Left ventricle myocardium inferior (tissue), 1 donor: ENCODE data around the gene PRR22. TPM values are rescaled to one million over a fixed set of nuclear protein-coding genes. Genes with fewer than 3 reads are reported as not detected.

Experiments
- DNase-seq: peaks from one replicate; pipeline ENCODE4 v3.0.0-alpha.2; 2020
- H3K27ac ChIP-seq: fragments of 200-600 bp; replicated peaks from 2 replicates; pipeline ENCODE4 v1.8.0; 2021
- H3K27me3 ChIP-seq: fragments of 200-600 bp; 2 replicates; pipeline ENCODE4 v1.8.0; 2021; ENCODE audit warnings: low read depth
- H3K36me3 ChIP-seq: fragments of 200-600 bp; 2 replicates; pipeline ENCODE4 v1.8.0; 2021
- H3K4me1 ChIP-seq: fragments of 200-600 bp; 2 replicates; pipeline ENCODE4 v1.8.0; 2021
- H3K4me3 ChIP-seq: fragments of 200-600 bp; 2 replicates; pipeline ENCODE4 v1.8.0; 2021; ENCODE audit warnings: mild to moderate bottlenecking, moderate library complexity
- H3K9me3 ChIP-seq: fragments of 200-600 bp; replicated peaks from 2 replicates; pipeline ENCODE4 v1.8.0; 2021
- intact Hi-C: fragments of 100-400 bp; cut with micrococcal nuclease; formaldehyde crosslinking; loops from one replicate; pipeline ENCODE4 v1.11.0; 2022
- total RNA-seq: library from RNA; stranded (reverse); fragmentation: NEBNext Ultra II Directional; extraction: Animal tissue kit (Norgen Biotek cat#: 25700); gene quantifications from one replicate; pipeline ENCODE4 v1.2.1, GENCODE V29; 2021
- TF ChIP-seq, protein P1 (sequence below): fragments of 200-600 bp; IDR thresholded peaks from 2 replicates; pipeline ENCODE4 v1.8.0; 2021; ENCODE audit warnings: antibody characterized with exemption, mild to moderate bottlenecking, borderline replicate concordance
- donor health status: DM: no; HTN: yes; CAD: no; lungs with severe emphysema.

Gene PRR22
- total RNA-seq, 1 donor from 2014 or later: 1.1 TPM

DNA sequence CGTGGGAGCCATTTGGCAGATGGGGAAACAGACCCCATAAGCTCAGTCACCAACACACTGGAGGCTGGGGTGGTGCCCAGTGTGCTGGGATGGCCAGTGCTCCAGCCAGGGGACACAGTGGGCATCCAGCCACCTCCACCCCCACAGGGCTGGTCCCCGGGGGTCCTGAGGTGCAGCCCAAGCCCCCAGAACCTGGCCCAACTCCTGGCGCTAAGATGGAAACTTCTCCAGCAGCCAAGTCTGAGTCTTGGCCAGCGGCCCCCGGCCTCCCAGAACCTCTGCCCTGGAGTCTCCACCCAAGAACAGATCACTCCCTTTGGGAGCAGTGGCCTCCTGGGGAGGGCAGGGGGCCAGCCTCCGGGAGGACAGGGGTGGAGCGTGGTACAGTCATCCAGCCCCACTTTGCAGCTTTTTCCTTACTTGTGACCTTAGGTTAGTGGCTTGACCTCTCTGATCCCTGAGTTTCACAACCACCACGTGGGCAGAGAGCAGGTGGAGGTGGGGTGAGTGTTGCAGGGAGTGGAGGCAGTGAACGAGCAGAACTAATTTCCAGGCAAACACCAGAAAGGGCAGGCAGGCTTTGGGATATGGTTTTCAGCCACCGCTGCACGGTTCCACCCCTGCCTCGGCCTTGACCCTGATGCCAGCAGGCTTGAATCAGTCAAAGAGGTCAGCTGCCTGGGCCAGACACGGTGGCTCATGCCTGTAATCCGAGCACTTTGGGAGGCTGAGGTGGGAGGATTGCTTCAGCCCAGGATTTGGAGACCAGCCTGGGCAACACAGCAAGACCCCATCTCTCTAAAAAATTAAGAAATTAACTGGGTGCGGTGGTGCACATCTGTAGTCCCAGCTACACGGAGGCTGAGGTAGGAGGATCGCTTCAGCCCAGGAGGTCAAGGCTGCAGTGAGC lies 16.1 kb upstream of the PRR22 start:
- no peak for DNase-seq
- TF ChIP-seq, protein P1, sequence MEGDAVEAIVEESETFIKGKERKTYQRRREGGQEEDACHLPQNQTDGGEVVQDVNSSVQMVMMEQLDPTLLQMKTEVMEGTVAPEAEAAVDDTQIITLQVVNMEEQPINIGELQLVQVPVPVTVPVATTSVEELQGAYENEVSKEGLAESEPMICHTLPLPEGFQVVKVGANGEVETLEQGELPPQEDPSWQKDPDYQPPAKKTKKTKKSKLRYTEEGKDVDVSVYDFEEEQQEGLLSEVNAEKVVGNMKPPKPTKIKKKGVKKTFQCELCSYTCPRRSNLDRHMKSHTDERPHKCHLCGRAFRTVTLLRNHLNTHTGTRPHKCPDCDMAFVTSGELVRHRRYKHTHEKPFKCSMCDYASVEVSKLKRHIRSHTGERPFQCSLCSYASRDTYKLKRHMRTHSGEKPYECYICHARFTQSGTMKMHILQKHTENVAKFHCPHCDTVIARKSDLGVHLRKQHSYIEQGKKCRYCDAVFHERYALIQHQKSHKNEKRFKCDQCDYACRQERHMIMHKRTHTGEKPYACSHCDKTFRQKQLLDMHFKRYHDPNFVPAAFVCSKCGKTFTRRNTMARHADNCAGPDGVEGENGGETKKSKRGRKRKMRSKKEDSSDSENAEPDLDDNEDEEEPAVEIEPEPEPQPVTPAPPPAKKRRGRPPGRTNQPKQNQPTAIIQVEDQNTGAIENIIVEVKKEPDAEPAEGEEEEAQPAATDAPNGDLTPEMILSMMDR: no peak
- no peak overlapping the region for H3K4me3 ChIP-seq
- no peaks in the 10 kb centered on the region for H3K9me3 ChIP-seq
- no peak overlapping the region for H3K27ac ChIP-seq
- H3K36me3 ChIP-seq: no peaks in the 10 kb centered on the region
- peaks cover 74% of the 10 kb centered on the region for H3K27me3 ChIP-seq
- intact Hi-C loops: no loop called here
- peaks cover 35% of the 10 kb centered on the region for H3K4me1 ChIP-seq

DNA sequence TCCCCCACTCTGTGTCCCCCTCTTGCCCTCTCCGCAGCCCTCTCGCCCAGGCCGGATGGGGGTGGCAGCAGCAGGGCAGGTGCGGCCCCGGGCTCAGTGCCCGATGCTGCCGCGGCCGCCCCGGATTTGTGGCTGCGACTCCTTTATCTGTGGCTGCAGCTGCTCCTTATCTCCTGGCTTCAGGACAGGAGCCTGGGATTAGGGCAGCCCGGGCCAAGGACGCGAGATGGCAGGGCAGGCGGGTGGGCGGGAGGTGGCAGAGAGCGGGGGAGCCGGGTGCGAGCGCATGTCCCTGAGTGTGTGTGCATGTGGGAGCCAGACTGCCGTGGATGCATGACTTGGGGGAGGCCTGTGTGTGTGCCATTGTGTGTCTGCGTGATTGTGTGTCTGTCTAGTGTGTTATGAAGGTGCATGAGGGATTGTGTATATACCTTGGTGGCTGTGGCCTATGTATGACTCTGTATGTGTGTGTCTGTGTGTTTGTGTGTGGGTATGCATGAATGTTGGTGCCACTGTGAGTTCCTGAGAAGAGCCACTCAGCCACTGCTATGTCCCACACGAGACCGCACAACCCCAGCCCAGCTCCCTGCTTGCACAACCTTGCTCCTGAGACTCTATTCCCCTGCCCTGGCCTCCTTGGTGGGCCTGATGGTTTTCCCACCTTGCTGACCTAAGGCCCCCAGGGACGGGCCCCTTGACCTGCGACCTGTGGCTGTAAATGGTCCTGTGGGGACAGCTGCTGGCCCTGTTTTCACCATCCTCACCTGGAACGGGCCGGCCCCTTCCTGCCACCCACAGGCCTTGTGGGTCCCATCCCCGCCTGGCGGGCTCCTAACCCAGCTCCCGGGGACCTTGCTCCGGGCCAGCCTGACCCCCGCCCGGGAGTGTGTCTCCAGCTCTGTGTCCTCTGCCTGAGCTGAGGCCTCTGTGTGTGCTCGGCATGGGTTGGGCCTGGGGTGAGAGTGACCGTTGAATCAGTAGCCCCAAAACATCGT lies 15.0 kb upstream of the PRR22 start:
- TF ChIP-seq, protein P1: no peak
- H3K9me3 ChIP-seq: no peaks in the 10 kb centered on the region
- intact Hi-C loops: no loop called here
- peak; percentile 45 for DNase-seq
- H3K27ac ChIP-seq: peak overlapping the region; percentile 52
- no peak overlapping the region for H3K4me3 ChIP-seq
- peaks cover 68% of the 10 kb centered on the region for H3K27me3 ChIP-seq
- H3K4me1 ChIP-seq: peaks cover 32% of the 10 kb centered on the region
- H3K36me3 ChIP-seq: no peaks in the 10 kb centered on the region

DNA sequence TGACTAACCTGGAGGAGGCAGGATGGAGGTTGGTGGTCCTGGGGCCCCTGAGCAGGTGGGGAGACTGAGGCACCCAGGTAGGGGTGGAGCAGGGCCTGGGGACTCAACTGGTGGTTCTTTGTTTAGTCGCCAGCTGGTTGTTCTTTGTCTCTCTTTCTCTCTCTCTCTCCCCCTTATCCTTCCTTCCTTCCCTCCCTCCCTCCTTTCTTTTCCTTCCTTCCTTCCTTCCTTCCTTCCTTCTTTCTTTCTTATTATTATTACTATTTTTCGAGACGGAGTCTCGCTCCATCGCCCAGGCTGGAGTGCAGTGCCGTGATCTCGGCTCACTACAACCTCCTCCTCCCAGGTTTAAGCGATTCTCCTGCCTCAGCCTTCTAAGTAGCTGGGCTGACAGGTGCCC lies 13.7 kb upstream of the PRR22 start:
- TF ChIP-seq, protein P1: no peak
- H3K4me1 ChIP-seq: peaks cover 22% of the 10 kb centered on the region
- intact Hi-C loops: no loop called here
- DNase-seq: no peak
- no peaks in the 10 kb centered on the region for H3K36me3 ChIP-seq
- H3K27ac ChIP-seq: no peak overlapping the region
- peaks cover 55% of the 10 kb centered on the region for H3K27me3 ChIP-seq
- H3K4me3 ChIP-seq: no peak overlapping the region
- no peaks in the 10 kb centered on the region for H3K9me3 ChIP-seq

DNA sequence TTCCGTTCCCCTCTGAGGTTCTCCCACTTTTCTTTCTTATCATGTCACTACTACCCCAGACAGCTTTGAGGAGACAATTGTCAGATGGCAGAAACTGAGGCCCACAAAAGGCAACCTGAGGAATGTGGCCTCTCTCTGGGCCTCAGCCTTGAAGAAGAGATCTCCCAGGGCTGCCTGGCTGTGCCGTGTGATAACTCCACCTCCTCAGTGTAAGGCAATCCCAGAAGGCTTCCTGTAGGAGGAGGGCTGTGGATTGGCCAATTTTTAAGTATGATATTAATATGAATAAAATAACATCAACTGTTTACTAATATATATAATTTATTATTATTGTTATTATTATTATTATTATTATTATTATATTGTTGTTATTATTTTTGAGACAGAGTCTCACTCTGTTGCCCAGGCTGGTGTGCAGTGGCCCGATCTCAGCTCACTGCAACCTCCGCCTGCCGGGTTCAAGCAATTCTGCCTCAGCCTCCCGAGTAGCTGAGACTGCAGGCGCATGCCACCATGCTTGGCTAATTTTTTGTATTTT lies 10.9 kb upstream of the PRR22 start:
- Histone ChIP-seq H3K36me3 (no peaks in the 10 kb centered on the region), H3K9me3 (no peaks in the 10 kb centered on the region), H3K4me1 (peaks cover 21% of the 10 kb centered on the region), H3K4me3 (no peak overlapping the region), H3K27me3 (peaks cover 27% of the 10 kb centered on the region), H3K27ac (no peak overlapping the region)
- no peak for DNase-seq
- TF ChIP-seq, protein P1: no peak
- intact Hi-C loops: no loop called here

DNA sequence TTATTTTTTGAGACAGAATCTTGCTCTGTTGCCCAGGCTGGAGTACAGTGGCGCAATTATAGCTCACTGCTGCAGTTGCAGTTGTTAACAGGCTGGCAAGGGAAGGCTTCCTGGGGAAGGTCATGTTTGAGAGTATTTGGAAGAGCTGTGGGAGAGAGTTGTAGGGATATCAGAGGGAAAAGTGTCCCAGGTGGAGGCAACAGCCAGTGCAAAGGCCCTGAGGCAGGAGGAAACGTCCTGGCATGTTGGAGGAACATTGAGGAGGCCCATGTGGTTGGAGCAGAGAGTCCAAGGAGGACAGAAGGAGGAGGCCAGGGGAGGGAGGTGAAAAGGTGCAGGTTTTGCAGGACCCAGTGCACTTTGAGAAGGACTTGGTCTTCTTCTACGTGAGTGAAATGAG lies 8.6 kb upstream of the PRR22 start:
- H3K36me3 ChIP-seq: peaks cover 19% of the 10 kb centered on the region

More for the DNA sequence above, 8.6 kb upstream of the PRR22 start:
- no peaks in the 10 kb centered on the region for H3K9me3 ChIP-seq
- intact Hi-C loops: no loop called here
- peaks cover 6% of the 10 kb centered on the region for H3K27me3 ChIP-seq
- H3K4me1 ChIP-seq: peaks cover 14% of the 10 kb centered on the region
- TF ChIP-seq, protein P1: no peak
- H3K4me3 ChIP-seq: no peak overlapping the region
- no peak overlapping the region for H3K27ac ChIP-seq
- DNase-seq: no peak
